Measurements from ENCODE around the gene CASP12.

The CASP12 gene

GRCh38 chr11:104841185-104841584 lies 57.1 kb downstream of the CASP12 start:
- no peak for DNase-seq (ENCODE audit: low read depth, low spot score)
- H3K9ac ChIP-seq (ENCODE audit: insufficient read length): no peak overlapping the region
- H3K4me3 ChIP-seq: no peak overlapping the region
- no peak for TF ChIP-seq EZH2 (IDR thresholded peaks at IDR 0.05)
- TF ChIP-seq POLR2AphosphoS5 (IDR thresholded peaks at IDR 0.05; ENCODE audit: borderline replicate concordance, low read depth, low read length): no peak
- TF ChIP-seq FOXP2 (optimal IDR thresholded peaks at IDR 0.05; ENCODE audit: control extremely low read depth, extremely low read length, insufficient read depth): no peak
- H3K9me3 ChIP-seq (ENCODE audit: low read depth, low read length): no peaks in the 10 kb centered on the region
- no peaks in the 10 kb centered on the region for H3K36me3 ChIP-seq (ENCODE audit: insufficient read depth, low read length)
- H3K27ac ChIP-seq: no peak overlapping the region

- TF ChIP-seq EZH2 (IDR thresholded peaks at IDR 0.05) (no peak), POLR2AphosphoS5 (IDR thresholded peaks at IDR 0.05; ENCODE audit: borderline replicate concordance, low read depth, low read length) (no peak), FOXP2 (optimal IDR thresholded peaks at IDR 0.05; ENCODE audit: control extremely low read depth, extremely low read length, insufficient read depth) (no peak)
- Histone ChIP-seq H3K27ac (no peak overlapping the region), H3K36me3 (ENCODE audit: insufficient read depth, low read length) (no peaks in the 10 kb centered on the region), H3K9ac (ENCODE audit: insufficient read length) (no peak overlapping the region), H3K9me3 (ENCODE audit: low read depth, low read length) (no peaks in the 10 kb centered on the region), H3K4me3 (no peak overlapping the region)
- no peak for DNase-seq (ENCODE audit: low read depth, low spot score)
Observed at GRCh38 chr11:104837969-104838639, 60.2 kb downstream of the CASP12 start.

- H3K9me3 ChIP-seq (ENCODE audit: low read depth, low read length): no peaks in the 10 kb centered on the region
- TF ChIP-seq POLR2AphosphoS5 (IDR thresholded peaks at IDR 0.05; ENCODE audit: borderline replicate concordance, low read depth, low read length) (no peak), EZH2 (IDR thresholded peaks at IDR 0.05) (no peak), FOXP2 (optimal IDR thresholded peaks at IDR 0.05; ENCODE audit: control extremely low read depth, extremely low read length, insufficient read depth) (no peak)
- DNase-seq (ENCODE audit: low read depth, low spot score): no peak
- H3K36me3 ChIP-seq (ENCODE audit: insufficient read depth, low read length): no peaks in the 10 kb centered on the region
- H3K27ac ChIP-seq: no peak overlapping the region
- no peak overlapping the region for H3K4me3 ChIP-seq
- H3K9ac ChIP-seq (ENCODE audit: insufficient read length): no peak overlapping the region
Observed at GRCh38 chr11:104836691-104837090, 61.6 kb downstream of the CASP12 start.

Measured in SK-N-MC (cell line).